Measurements from ENCODE around the gene CHD9. TPM values are rescaled to one million over a fixed set of nuclear protein-coding genes. Genes with fewer than 3 reads are reported as not detected.

The CHD9 gene
- total RNA-seq, 1 experiment from 2014 or later = 111 TPM

Small RNA genes lying within 50 kb of the gene (small RNA-seq; reads per million reads assigned to genes)
- gene RF01210 = 0.20 reads per million
- gene RNA5SP427 = not detected

Other genes with a start within 250 kb of the CHD9 start
- gene CHD9NB, start 2.1 kb upstream of the CHD9 start, total RNA-seq (2014; rRNA removed; shearing (Covaris generic); ENCODE audit: low replicate concordance) = not detected in 2 replicates

Measured in Karpas-422 (cell line).